Measurements from ENCODE around the gene PCDHGB2. TPM values are rescaled to one million over a fixed set of nuclear protein-coding genes. Genes with fewer than 3 reads are reported as not detected.
"Not testable (repeated sequence)": the region's sequence is repeated elsewhere in the genome, so short reads cannot be mapped to it uniquely, and the experiment has no call there.

The PCDHGB2 gene
- total RNA-seq, 2 experiments from 2014 or later: 0.08 to 0.10 TPM

DNA sequence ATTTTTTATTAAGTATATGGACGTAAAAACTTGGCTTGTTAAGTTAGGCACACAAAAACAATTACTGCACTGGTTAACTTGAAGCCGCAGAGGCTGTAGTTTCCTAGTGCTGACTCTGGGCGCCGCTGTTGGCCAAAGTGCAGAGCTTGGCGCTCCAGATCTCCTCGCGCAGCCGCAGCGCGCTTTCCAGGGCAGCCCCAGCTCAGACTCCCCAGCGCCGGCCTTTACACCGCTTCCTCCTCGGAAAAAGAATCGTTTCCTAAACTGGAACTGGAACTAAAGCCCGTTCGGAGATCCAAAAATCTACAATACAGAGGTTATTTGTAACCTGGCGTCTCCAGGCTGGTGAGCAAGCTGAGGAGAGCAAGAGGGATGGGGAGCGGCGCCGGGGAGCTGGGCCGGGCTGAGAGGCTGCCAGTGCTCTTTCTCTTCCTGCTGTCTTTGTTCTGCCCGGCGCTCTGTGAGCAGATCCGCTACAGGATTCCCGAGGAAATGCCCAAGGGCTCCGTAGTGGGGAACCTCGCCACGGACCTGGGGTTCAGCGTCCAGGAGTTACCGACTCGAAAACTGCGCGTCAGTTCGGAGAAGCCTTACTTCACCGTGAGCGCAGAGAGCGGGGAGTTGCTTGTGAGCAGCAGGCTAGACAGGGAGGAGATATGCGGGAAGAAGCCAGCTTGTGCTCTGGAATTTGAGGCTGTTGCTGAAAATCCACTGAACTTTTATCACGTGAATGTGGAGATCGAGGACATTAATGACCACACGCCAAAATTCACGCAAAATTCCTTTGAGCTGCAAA lies 38.2 kb downstream of the PCDHGB2 start, which contains the start of gene PCDHGB5:
PCDHGB5 (plus strand) TSS at position 192 of the 796 bp plus-strand sequence; CDS start at position 373, 181 bp downstream.
- H3K36me3 Mint-ChIP-seq (ENCODE audit: low read depth); H3K4me1 Mint-ChIP-seq: not testable (repeated sequence)
- Mint-ChIP-seq H3K4me3 (peak within 1 kb of the TSS; percentile 25), H3K27me3 (peaks cover 48% of the 10 kb centered on the region), H3K27ac (peak within 1 kb of the TSS; percentile 33), H3K9me3 (peaks cover 24% of the 10 kb centered on the region)
- ChIA-PET CTCF (interaction anchor here (1.2 to 3.0 kb wide), 9 partner anchors 10 to 556 kb away, joined by 3 to 11 read pairs (median 5); partner anchors contain the start of genes PCDHGA10, PCDHGA11, PCDHGA6 and PCDHGB6), POLR2A (interaction anchor here (0.7 kb wide), 1 partner anchor 15 kb away, joined by 3 read pairs; the partner anchor contains the start of gene PCDHGA10)
- peak; percentile 34 for DNase-seq

- Mint-ChIP-seq H3K4me3 (peak overlapping the region; percentile 25), H3K4me1 (no peaks in the 10 kb centered on the region), H3K36me3 (ENCODE audit: low read depth) (peaks cover 7% of the 10 kb centered on the region), H3K9me3 (peaks cover 29% of the 10 kb centered on the region), H3K27ac (peak overlapping the region; percentile 33), H3K27me3 (peaks cover 52% of the 10 kb centered on the region)
- DNase-seq: no peak
- ChIA-PET POLR2A (no interaction called here), CTCF (interaction anchor here (1.2 to 3.0 kb wide), 3 partner anchors 18 to 557 kb away, joined by 3 to 11 read pairs (median 3); no protein-coding TSS in a partner anchor)
Observed at GRCh38 chr5:141398608-141399007, 38.8 kb downstream of the PCDHGB2 start.

- Mint-ChIP-seq H3K4me3 (no peak overlapping the region), H3K36me3 (ENCODE audit: low read depth) (peaks cover 7% of the 10 kb centered on the region), H3K4me1 (no peaks in the 10 kb centered on the region), H3K27ac (no peak overlapping the region), H3K27me3 (peaks cover 50% of the 10 kb centered on the region), H3K9me3 (peaks cover 27% of the 10 kb centered on the region)
- CTCF ChIA-PET: interaction anchor here (0.7 kb wide), 1 partner anchor 13 kb away, joined by 3 read pairs; the partner anchor contains the start of gene PCDHGA10
- POLR2A ChIA-PET: no interaction called here
- no peak for DNase-seq
Observed at GRCh38 chr5:141399555-141400258, 39.9 kb downstream of the PCDHGB2 start.

GRCh38 chr5:141402553-141403243 lies 42.9 kb downstream of the PCDHGB2 start, which contains the start of gene PCDHGA9:
TSS of gene PCDHGA9 (plus strand) at chr5:141402778. CDS start at chr5:141402953, 175 bp downstream.
- H3K9me3 Mint-ChIP-seq: peaks cover 26% of the 10 kb centered on the region

DNA sequence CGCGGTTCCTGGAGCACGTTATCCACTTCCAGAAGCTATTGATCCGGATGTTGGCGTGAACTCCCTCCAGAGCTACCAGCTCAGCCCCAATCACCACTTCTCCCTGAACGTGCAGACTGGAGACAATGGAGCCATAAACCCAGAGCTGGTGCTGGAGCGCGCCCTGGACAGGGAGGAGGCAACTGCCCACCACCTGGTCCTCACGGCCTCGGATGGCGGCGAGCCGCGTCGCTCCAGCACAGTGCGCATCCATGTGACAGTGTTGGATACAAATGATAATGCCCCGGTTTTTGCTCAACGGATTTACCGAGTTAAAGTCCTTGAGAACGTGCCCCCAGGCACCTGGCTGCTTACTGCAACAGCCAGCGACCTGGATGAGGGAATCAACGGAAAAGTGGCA lies 43.6 kb downstream of the PCDHGB2 start:
- no peak overlapping the region for H3K27ac Mint-ChIP-seq
- ChIA-PET POLR2A (no interaction called here), CTCF (interaction anchor here (0.8 to 1.6 kb wide), 4 partner anchors 10 to 120 kb away, joined by 3 to 5 read pairs (median 3); partner anchors contain the start of genes PCDHGA10 and PCDHGA11)
- no peak for DNase-seq
- H3K4me1 Mint-ChIP-seq: peaks cover 2% of the 10 kb centered on the region
- peaks cover 54% of the 10 kb centered on the region for H3K27me3 Mint-ChIP-seq
- H3K36me3 Mint-ChIP-seq (ENCODE audit: low read depth): peaks cover 7% of the 10 kb centered on the region
- H3K4me3 Mint-ChIP-seq: no peak overlapping the region
- peaks cover 29% of the 10 kb centered on the region for H3K9me3 Mint-ChIP-seq

More at GRCh38 chr5:141402553-141403243, 42.9 kb downstream of the PCDHGB2 start, which contains the start of gene PCDHGA9:
- Mint-ChIP-seq H3K4me1 (no peaks in the 10 kb centered on the region), H3K27me3 (peaks cover 48% of the 10 kb centered on the region), H3K27ac (no peak within 1 kb of the TSS), H3K36me3 (ENCODE audit: low read depth) (peaks cover 7% of the 10 kb centered on the region), H3K4me3 (no peak within 1 kb of the TSS)
- ChIA-PET POLR2A (no interaction called here), CTCF (interaction anchor here (0.8 to 1.6 kb wide), 4 partner anchors 11 to 121 kb away, joined by 3 to 5 read pairs (median 3); partner anchors contain the start of genes PCDHGA10 and PCDHGA11)
- DNase-seq: no peak

- H3K27me3 Mint-ChIP-seq: peaks cover 53% of the 10 kb centered on the region
- peak; percentile 24 for DNase-seq
- H3K9me3 Mint-ChIP-seq: peaks cover 27% of the 10 kb centered on the region
- H3K4me3 Mint-ChIP-seq: peak within 1 kb of the TSS; percentile 40
- CTCF ChIA-PET: interaction anchor here (0.6 to 3.1 kb wide), 9 partner anchors 11 to 156 kb away, joined by 3 to 11 read pairs (median 4); partner anchors contain the start of genes PCDHGA11, PCDHGA3 and PCDHGB5
- peaks cover 11% of the 10 kb centered on the region for H3K36me3 Mint-ChIP-seq (ENCODE audit: low read depth)
- H3K27ac Mint-ChIP-seq, POLR2A ChIA-PET, H3K4me1 Mint-ChIP-seq: not testable (repeated sequence)
Observed at GRCh38 chr5:141407790-141408505, 48.2 kb downstream of the PCDHGB2 start, which contains the start of gene PCDHGB6. TSS of gene PCDHGB6 (plus strand) at chr5:141408021. CDS start at chr5:141408203, 182 bp downstream.

GRCh38 chr5:141409598-141410306 lies 50.0 kb downstream of the PCDHGB2 start:
- no peak overlapping the region for H3K4me3 Mint-ChIP-seq
- ChIA-PET POLR2A (no interaction called here), CTCF (no interaction called here)
- H3K4me1 Mint-ChIP-seq: peaks cover 13% of the 10 kb centered on the region
- peaks cover 58% of the 10 kb centered on the region for H3K27me3 Mint-ChIP-seq
- H3K36me3 Mint-ChIP-seq (ENCODE audit: low read depth): peaks cover 14% of the 10 kb centered on the region
- no peak for DNase-seq
- H3K27ac Mint-ChIP-seq: no peak overlapping the region
- peaks cover 26% of the 10 kb centered on the region for H3K9me3 Mint-ChIP-seq

DNA sequence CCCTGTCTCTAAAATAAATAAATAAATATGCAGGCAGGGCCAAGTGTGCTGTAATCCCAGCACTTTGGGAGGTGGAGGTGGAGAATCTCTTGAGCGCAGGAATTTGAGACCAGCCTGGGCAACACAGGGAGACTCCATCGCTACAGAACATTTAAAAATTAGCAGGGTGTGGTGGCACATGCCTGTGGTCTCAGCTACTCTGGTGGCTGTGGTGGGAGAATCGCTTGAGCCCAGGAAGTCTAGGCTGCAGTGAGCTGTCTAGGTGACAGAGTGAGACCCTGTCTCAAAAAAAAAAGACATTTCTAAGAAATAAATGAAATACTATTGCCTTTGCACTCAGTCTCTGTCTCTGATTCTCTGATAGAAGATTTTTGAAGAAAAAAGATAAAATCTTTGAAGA lies 51.8 kb downstream of the PCDHGB2 start:
- ChIA-PET POLR2A (no interaction called here), CTCF (interaction anchor here (0.6 to 2.3 kb wide), 2 partner anchors 91 to 103 kb away, joined by 3 to 13 read pairs; no protein-coding TSS in a partner anchor)
- Mint-ChIP-seq H3K36me3 (ENCODE audit: low read depth) (peaks cover 16% of the 10 kb centered on the region), H3K4me1 (peaks cover 15% of the 10 kb centered on the region), H3K27ac (no peak overlapping the region), H3K9me3 (peaks cover 24% of the 10 kb centered on the region), H3K27me3 (peaks cover 64% of the 10 kb centered on the region), H3K4me3 (no peak overlapping the region)
- no peak for DNase-seq

Other genes starting within 250 kb of the PCDHGB2 start
- not detected for gene PCDHB4, start 238.2 kb upstream of the PCDHGB2 start, total RNA-seq
- not detected for gene PCDHB5, start 224.8 kb upstream of the PCDHGB2 start, total RNA-seq
- not detected for gene PCDHB6, start 209.9 kb upstream of the PCDHGB2 start, total RNA-seq
- not detected for gene PCDHB7, start 187.3 kb upstream of the PCDHGB2 start, total RNA-seq
- gene PCDHB8, start 182.2 kb upstream of the PCDHGB2 start, total RNA-seq: not detected
- not detected for gene PCDHB16, start 177.6 kb upstream of the PCDHGB2 start, total RNA-seq
- not detected for gene PCDHB9, start 172.8 kb upstream of the PCDHGB2 start, total RNA-seq
- gene PCDHB10, start 167.6 kb upstream of the PCDHGB2 start, total RNA-seq: not detected
- not detected for gene PCDHB11, start 160.4 kb upstream of the PCDHGB2 start, total RNA-seq
- gene PCDHB12, start 151.3 kb upstream of the PCDHGB2 start, total RNA-seq: not detected
- gene PCDHB13, start 146.1 kb upstream of the PCDHGB2 start, total RNA-seq: not detected
- not detected for gene PCDHB14, start 136.7 kb upstream of the PCDHGB2 start, total RNA-seq
- not detected for gene PCDHB15, start 114.6 kb upstream of the PCDHGB2 start, total RNA-seq
- gene SLC25A2, start 55.9 kb upstream of the PCDHGB2 start, total RNA-seq: under 1 TPM; 0.42 to 0.52 TPM
- 10 to 100 TPM; 62.1 to 63.3 TPM for gene TAF7, start 39.2 kb upstream of the PCDHGB2 start, total RNA-seq
- under 1 TPM; 0.04 to 0.05 TPM for gene PCDHGA1, start 29.5 kb upstream of the PCDHGB2 start, total RNA-seq
- gene PCDHGA2, start 21.2 kb upstream of the PCDHGB2 start, total RNA-seq: not detected
- not detected for gene PCDHGA3, start 16.2 kb upstream of the PCDHGB2 start, total RNA-seq
- gene PCDHGB1, start 9.9 kb upstream of the PCDHGB2 start, total RNA-seq: not detected
- gene PCDHGA4, start 5.0 kb upstream of the PCDHGB2 start, total RNA-seq: not detected
- under 1 TPM in 1 of 2 experiments, not detected in 1; 0.05 TPM for gene PCDHGA5, start 4.2 kb downstream of the PCDHGB2 start, total RNA-seq
- gene PCDHGB3, start 10.2 kb downstream of the PCDHGB2 start, total RNA-seq: under 1 TPM in 1 of 2 experiments, not detected in 1; 0.12 TPM
- gene PCDHGA6, start 13.9 kb downstream of the PCDHGB2 start, total RNA-seq: not detected
- not detected for gene PCDHGA7, start 22.7 kb downstream of the PCDHGB2 start, total RNA-seq
- gene PCDHGB4, start 27.7 kb downstream of the PCDHGB2 start, total RNA-seq: not detected
- not detected for gene PCDHGA8, start 32.6 kb downstream of the PCDHGB2 start, total RNA-seq
- gene PCDHGB5, start 38.0 kb downstream of the PCDHGB2 start, total RNA-seq: not detected
- gene PCDHGA9, start 42.8 kb downstream of the PCDHGB2 start, total RNA-seq: not detected
- under 1 TPM in 1 of 2 experiments, not detected in 1; 0.04 TPM for gene PCDHGB6, start 48.0 kb downstream of the PCDHGB2 start, total RNA-seq
- not detected for gene PCDHGA10, start 53.0 kb downstream of the PCDHGB2 start, total RNA-seq
- under 1 TPM in 1 of 2 experiments, not detected in 1; 0.07 TPM for gene PCDHGB7, start 57.7 kb downstream of the PCDHGB2 start, total RNA-seq
- not detected for gene PCDHGA11, start 61.1 kb downstream of the PCDHGB2 start, total RNA-seq
- not detected for gene PCDHGA12, start 70.5 kb downstream of the PCDHGB2 start, total RNA-seq
- not detected for gene PCDHGC3, start 116.0 kb downstream of the PCDHGB2 start, total RNA-seq
- gene PCDHGC4, start 125.0 kb downstream of the PCDHGB2 start, total RNA-seq: not detected
- not detected for gene PCDHGC5, start 129.1 kb downstream of the PCDHGB2 start, total RNA-seq

Measured in activated CD4-positive, alpha-beta T cell treated with anti-CD3 and anti-CD28 coated beads, Interleukin-2, amount 10 ng/mL, durations not matched to agents 7 days and 5 days (primary cell).